GM06990 (cell line): ENCODE measurements around the gene AFF2.

ENCODE experiments used
- DNase-seq: peaks from one replicate; pipeline ENCODE4 v3.0.0-alpha.2; 2011; ENCODE audit not compliant: insufficient read length; ENCODE audit errors: extremely low read depth
- H3K27me3 ChIP-seq: replicated peaks from 2 replicates; pipeline ENCODE4 v1.6.0; 2011; ENCODE audit warnings: low read length; ENCODE audit not compliant: control insufficient read depth, insufficient read depth
- H3K36me3 ChIP-seq: 2 replicates; pipeline ENCODE4 v1.5.1; 2011; ENCODE audit warnings: low read length; ENCODE audit not compliant: control insufficient read depth, insufficient read depth
- H3K4me3 ChIP-seq: replicated peaks from 2 replicates; pipeline ENCODE4 v1.5.1; 2011; ENCODE audit warnings: low read depth, mild to moderate bottlenecking, control low read depth, low read length
- TF ChIP-seq, protein P1 (sequence below): IDR thresholded peaks from 2 replicates; pipeline ENCODE4 v1.5.1; 2011; ENCODE audit warnings: low read length, control low read depth, mild to moderate bottlenecking, inconsistent platforms; ENCODE audit not compliant: insufficient read depth, poor library complexity, severe bottlenecking

AFF2 gene

DNA sequence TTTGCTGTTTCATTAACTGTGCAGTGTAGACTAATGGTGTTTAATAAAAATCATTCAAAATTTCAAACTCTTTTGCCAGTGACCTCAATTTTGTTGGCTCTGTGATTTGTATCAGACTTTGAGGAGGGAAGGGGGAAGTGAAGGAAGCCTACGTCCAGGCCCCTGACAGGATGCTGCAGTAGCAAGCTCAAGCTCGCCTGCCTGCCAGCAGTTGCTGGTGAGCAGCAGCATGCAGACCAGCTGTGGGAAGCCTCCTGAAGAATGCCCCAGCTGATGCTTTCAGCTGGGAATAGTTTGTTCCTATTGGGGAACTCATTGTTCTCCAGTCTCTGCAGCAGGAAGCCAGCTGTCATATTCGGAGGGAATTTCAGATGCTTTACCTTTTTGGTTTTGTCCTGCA, 495.2 kb downstream of the AFF2 start:
- TF ChIP-seq, protein P1, sequence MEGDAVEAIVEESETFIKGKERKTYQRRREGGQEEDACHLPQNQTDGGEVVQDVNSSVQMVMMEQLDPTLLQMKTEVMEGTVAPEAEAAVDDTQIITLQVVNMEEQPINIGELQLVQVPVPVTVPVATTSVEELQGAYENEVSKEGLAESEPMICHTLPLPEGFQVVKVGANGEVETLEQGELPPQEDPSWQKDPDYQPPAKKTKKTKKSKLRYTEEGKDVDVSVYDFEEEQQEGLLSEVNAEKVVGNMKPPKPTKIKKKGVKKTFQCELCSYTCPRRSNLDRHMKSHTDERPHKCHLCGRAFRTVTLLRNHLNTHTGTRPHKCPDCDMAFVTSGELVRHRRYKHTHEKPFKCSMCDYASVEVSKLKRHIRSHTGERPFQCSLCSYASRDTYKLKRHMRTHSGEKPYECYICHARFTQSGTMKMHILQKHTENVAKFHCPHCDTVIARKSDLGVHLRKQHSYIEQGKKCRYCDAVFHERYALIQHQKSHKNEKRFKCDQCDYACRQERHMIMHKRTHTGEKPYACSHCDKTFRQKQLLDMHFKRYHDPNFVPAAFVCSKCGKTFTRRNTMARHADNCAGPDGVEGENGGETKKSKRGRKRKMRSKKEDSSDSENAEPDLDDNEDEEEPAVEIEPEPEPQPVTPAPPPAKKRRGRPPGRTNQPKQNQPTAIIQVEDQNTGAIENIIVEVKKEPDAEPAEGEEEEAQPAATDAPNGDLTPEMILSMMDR = no peak
- no peak for DNase-seq
- H3K4me3 ChIP-seq = no peak overlapping the region
- H3K36me3 ChIP-seq = no peaks in the 10 kb centered on the region
- H3K27me3 ChIP-seq = no peaks in the 10 kb centered on the region

DNA sequence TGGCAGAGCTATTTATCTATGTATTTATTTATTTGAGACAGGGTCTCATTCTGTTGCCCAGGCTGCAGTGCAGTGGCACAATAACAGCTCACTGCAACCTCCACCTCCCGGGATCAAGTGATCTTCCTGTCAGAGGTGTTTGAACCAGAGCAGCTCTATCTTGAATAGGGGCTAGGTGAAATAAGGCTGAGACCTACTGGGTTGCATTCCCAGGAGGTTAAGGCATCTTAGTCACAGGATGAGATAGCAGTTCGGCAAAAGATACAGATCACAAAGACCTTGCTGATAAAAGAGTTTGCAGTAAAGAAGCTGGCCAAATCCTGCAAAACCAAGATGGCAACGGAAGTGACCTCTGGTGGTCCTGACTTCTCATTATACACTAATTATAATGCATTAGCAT, 501.9 kb downstream of the AFF2 start:
- Histone ChIP-seq H3K4me3 (no peak overlapping the region), H3K36me3 (no peaks in the 10 kb centered on the region)

DNA sequence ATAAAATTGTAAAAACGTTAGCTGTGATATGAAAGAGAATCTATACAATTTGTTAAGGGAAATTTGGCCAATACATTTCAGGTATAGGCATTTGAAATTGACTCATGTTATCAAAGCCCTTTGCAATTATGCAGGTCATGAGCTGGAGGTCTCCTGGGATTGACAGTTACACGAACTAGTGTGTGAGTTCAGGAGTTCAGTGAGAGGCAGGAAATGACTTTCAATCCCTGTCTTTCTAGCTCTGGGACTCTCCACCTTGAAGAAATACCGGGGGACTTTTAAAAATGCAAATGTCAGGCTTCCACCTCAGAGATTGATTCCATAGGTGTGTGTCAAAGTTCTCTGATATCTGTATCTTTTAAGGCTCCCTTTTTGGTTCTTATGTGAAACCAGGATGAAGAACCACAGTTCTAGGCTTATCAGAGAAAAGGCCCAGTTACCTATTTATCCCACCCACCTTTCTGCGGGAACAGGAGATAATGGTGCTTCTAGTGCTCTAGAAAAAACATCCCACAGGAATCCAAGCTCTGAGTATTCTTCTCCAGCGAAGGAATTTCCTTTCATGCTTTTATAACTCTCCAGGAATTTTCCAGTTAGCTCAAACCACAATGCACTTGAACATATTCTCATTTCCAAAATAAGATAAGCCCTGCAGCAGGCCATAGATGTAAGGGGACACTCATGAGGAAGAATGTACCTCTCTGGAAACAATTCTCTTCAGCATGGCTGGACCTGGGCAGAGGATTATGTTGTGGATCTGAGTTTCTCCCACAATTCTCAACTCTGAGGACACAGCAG, 503.6 kb downstream of the AFF2 start:
- Histone ChIP-seq H3K36me3 (no peaks in the 10 kb centered on the region), H3K4me3 (no peak overlapping the region), H3K27me3 (no peaks in the 10 kb centered on the region)
- TF ChIP-seq, protein P1 = no peak
- peak; percentile 5 for DNase-seq

More for the DNA sequence above, 501.9 kb downstream of the AFF2 start:
- H3K27me3 ChIP-seq = no peaks in the 10 kb centered on the region
- TF ChIP-seq, protein P1 = no peak
- DNase-seq = no peak

DNA sequence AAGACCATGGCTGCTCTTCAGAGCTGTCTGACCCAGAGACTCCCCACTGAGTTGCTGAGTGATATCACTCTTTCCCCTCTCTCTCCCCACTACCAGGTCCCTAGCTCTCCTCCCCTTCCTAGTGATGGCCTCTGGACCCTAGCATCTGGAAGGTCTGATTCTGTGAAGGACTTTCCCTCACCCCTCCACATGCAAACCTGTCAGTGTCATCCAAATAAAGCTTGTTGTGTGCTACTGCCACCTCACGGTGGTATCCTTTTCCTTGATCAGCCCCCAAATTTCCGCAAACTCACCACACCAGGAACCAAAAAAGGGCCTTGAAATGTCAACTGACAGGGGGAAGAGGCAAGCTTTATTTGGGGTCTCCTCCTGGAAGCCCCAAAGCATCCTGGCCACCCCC, 504.5 kb downstream of the AFF2 start:
- Histone ChIP-seq H3K36me3 (no peaks in the 10 kb centered on the region), H3K27me3 (no peaks in the 10 kb centered on the region), H3K4me3 (no peak overlapping the region)
- TF ChIP-seq, protein P1 = peak; percentile 37
- DNase-seq = no peak

DNA sequence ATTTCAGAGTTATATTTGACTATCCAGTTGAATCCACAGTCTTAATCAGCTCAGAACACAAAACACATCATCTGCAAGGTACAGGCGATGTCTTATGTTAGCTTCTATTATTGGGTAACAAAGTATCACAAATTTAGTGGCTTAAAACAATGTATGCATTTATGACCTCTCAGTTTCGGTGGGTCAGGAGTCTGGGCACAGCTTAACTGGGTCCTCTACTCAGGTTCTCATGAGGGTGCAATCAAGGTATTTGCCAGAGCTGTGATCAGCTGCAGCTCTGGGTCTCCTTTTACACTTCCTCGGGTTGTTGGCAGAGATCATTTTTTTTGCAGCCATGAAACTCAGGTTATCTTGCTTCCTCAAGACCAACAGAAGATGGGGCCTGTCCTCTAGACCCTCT, 505.8 kb downstream of the AFF2 start:
- Histone ChIP-seq H3K36me3 (no peaks in the 10 kb centered on the region), H3K4me3 (no peak overlapping the region), H3K27me3 (no peaks in the 10 kb centered on the region)
- TF ChIP-seq, protein P1 = no peak
- DNase-seq = no peak
